H1 (cell line): ENCODE results near the gene BCL2L13. TPM values are rescaled to one million over a fixed set of nuclear protein-coding genes. Genes with fewer than 3 reads are reported as not detected.

ENCODE experiments used
- CTCF ChIA-PET: fragments of 300-600 bp; sonication (Branson Sonifier 250); formaldehyde crosslinking; loops from one replicate; lab custom pipeline; 2021; ENCODE audit not compliant: partially characterized antibody; lab: Charles Lee
- POLR2A ChIA-PET: fragments of 300-600 bp; sonication (Branson Sonifier 250); formaldehyde crosslinking; loops from one replicate; lab custom pipeline; 2021; ENCODE audit warnings: inconsistent platforms; ENCODE audit not compliant: partially characterized antibody; lab: Charles Lee
- DNase-seq, 2 experiments: peaks; one replicate each; pipeline versions ENCODE4 v3.0.0 to v3.0.0-alpha.2; 2010 to 2022; ENCODE audit warnings: low spot score in 2 of 2, low read depth in 1 of 2, mixed read lengths in 1 of 2
- FAIRE-seq: peaks from 2 replicates; lab custom pipeline; 2011; peaks lifted over from hg19 to GRCh38; lab: Jason Lieb, UNC
- H2AFZ ChIP-seq: 2 replicates; pipeline ENCODE4 v1.8.1; 2012; ENCODE audit warnings: low read length, inconsistent platforms
- H2AK5ac ChIP-seq: 2 replicates; pipeline ENCODE4 v1.6.1; 2013; ENCODE audit warnings: low read depth, low read length
- H2BK120ac ChIP-seq: replicated peaks from 2 replicates; pipeline ENCODE3; 2013; ENCODE audit warnings: low read depth, low read length, inconsistent platforms
- H2BK12ac ChIP-seq: 2 replicates; pipeline ENCODE4 v1.6.1; 2013; ENCODE audit warnings: low read depth, low read length
- H2BK15ac ChIP-seq: 2 replicates; pipeline ENCODE4 v1.6.1; 2013; ENCODE audit warnings: low read length
- H2BK20ac ChIP-seq: 2 replicates; pipeline ENCODE4 v1.6.1; 2013; ENCODE audit warnings: low read length
- H2BK5ac ChIP-seq: 2 replicates; pipeline ENCODE4 v1.6.1; 2013; ENCODE audit warnings: low read depth, low read length
- H3K14ac ChIP-seq: 2 replicates; pipeline ENCODE4 v1.6.1; 2013; ENCODE audit warnings: inconsistent platforms; ENCODE audit not compliant: insufficient read length
- H3K18ac ChIP-seq: 2 replicates; pipeline ENCODE4 v1.6.1; 2013; ENCODE audit warnings: low read length; ENCODE audit errors: extremely low read depth
- H3K23ac ChIP-seq: 2 replicates; pipeline ENCODE4 v1.6.1; 2013; ENCODE audit warnings: inconsistent platforms; ENCODE audit not compliant: insufficient read length
- H3K23me2 ChIP-seq: 2 replicates; pipeline ENCODE4 v1.6.1; 2013; ENCODE audit warnings: low read depth, low read length
- H3K27ac ChIP-seq: 2 replicates; pipeline ENCODE4 v1.6.1; 2011; ENCODE audit warnings: low read depth, low read length, inconsistent platforms
- H3K27me3 ChIP-seq, 4 experiments: replicated peaks in 1 of 4; 1 replicate in 1 of 4; 2 replicates in 3 of 4; pipeline versions ENCODE4 v1.6.1 to v1.8.1; 2011 to 2013; ENCODE audit warnings: low read length in 3 of 4, mild to moderate bottlenecking in 3 of 4, inconsistent platforms in 2 of 4, mixed read lengths in 2 of 4, moderate library complexity in 1 of 4; ENCODE audit not compliant: control insufficient read depth in 3 of 4, insufficient read depth in 3 of 4; ENCODE audit errors: extremely low read depth in 1 of 4
- H3K36me3 ChIP-seq, 4 experiments: 2 replicates each; pipeline versions ENCODE4 v1.6.1 to v1.8.1; 2011 to 2013; ENCODE audit warnings: mild to moderate bottlenecking in 4 of 4, low read length in 3 of 4, moderate library complexity in 2 of 4, control low read depth in 1 of 4, inconsistent platforms in 1 of 4; ENCODE audit not compliant: insufficient read depth in 4 of 4, control insufficient read depth in 2 of 4
- H3K4ac ChIP-seq: replicated peaks from 2 replicates; pipeline ENCODE3; 2013; ENCODE audit warnings: low read length, low read depth, mixed read lengths, inconsistent platforms; ENCODE audit not compliant: insufficient read length
- H3K4me1 ChIP-seq, 4 experiments: replicated peaks in 1 of 4; 1 replicate in 1 of 4; 2 replicates in 3 of 4; pipeline versions ENCODE4 v1.6.1 to v1.8.1; 2011 to 2013; ENCODE audit warnings: low read length in 3 of 4, inconsistent platforms in 2 of 4, mixed read lengths in 1 of 4; ENCODE audit not compliant: insufficient read depth in 4 of 4, control insufficient read depth in 3 of 4
- H3K4me2 ChIP-seq, 2 experiments: 2 replicates each; pipeline versions ENCODE4 v1.6.1 to v1.8.1; 2011 to 2013; ENCODE audit warnings: low read depth in 2 of 2, low read length in 2 of 2, control low read depth in 1 of 2, inconsistent platforms in 1 of 2, mild to moderate bottlenecking in 1 of 2; ENCODE audit not compliant: insufficient read depth in 1 of 2
- H3K4me3 ChIP-seq, 4 experiments: fragments of 200-600, 300-600 bp in 1 of 4; sonication (generic), shearing (Covaris generic), sonication (Bioruptor Twin) in 1 of 4; 2 replicates each; pipeline versions ENCODE4 v1.5.1 to v1.8.1; 2011 to 2016; ENCODE audit warnings: low read length in 4 of 4, low read depth in 3 of 4, control low read depth in 2 of 4, inconsistent platforms in 2 of 4, mild to moderate bottlenecking in 2 of 4, mixed read lengths in 1 of 4, moderate library complexity in 1 of 4; ENCODE audit not compliant: insufficient read depth in 2 of 4; ENCODE audit errors: extremely low read depth in 1 of 4
- H3K56ac ChIP-seq: replicated peaks from 2 replicates; pipeline ENCODE3; 2013; ENCODE audit warnings: low read depth, mild to moderate bottlenecking, mixed read lengths, low read length, inconsistent platforms; ENCODE audit not compliant: insufficient read length
- H3K79me1 ChIP-seq: 2 replicates; pipeline ENCODE4 v1.6.1; 2013; ENCODE audit warnings: low read depth, low read length, control low read depth
- H3K79me2 ChIP-seq, 2 experiments: 2 replicates each; pipeline versions ENCODE4 v1.6.1 to v1.8.1; 2012 to 2013; ENCODE audit warnings: low read length in 2 of 2, mild to moderate bottlenecking in 2 of 2, inconsistent platforms in 1 of 2; ENCODE audit not compliant: insufficient read depth in 2 of 2, control insufficient read depth in 1 of 2
- H3K9ac ChIP-seq, 4 experiments: replicated peaks in 1 of 4; 1 replicate in 1 of 4; 2 replicates in 3 of 4; pipeline versions ENCODE4 v1.6.1 to v1.8.1; 2011 to 2013; ENCODE audit warnings: low read depth in 3 of 4, low read length in 3 of 4, control low read depth in 2 of 4, mild to moderate bottlenecking in 2 of 4, moderate library complexity in 2 of 4, inconsistent platforms in 1 of 4; ENCODE audit errors: extremely low read depth in 1 of 4
- H3K9me3 ChIP-seq, 2 experiments: 2 replicates each; pipeline versions ENCODE4 v1.6.1 to v1.8.1; 2012 to 2013; ENCODE audit warnings: mild to moderate bottlenecking in 2 of 2, moderate library complexity in 2 of 2, control low read depth in 1 of 2, inconsistent platforms in 1 of 2, low read depth in 1 of 2, low read length in 1 of 2, mixed read lengths in 1 of 2; ENCODE audit not compliant: insufficient read depth in 2 of 2
- H4K20me1 ChIP-seq, 2 experiments: replicated peaks in 1 of 2; 2 replicates each; pipeline versions ENCODE3 to v1.8.1; 2011 to 2013; ENCODE audit warnings: inconsistent platforms in 2 of 2, low read length in 2 of 2, mild to moderate bottlenecking in 1 of 2; ENCODE audit not compliant: insufficient read depth in 2 of 2, control insufficient read depth in 1 of 2
- H4K5ac ChIP-seq: 2 replicates; pipeline ENCODE4 v1.6.1; 2013; ENCODE audit warnings: low read length, low read depth, mixed read lengths, inconsistent platforms; ENCODE audit not compliant: insufficient read length
- H4K8ac ChIP-seq: 2 replicates; pipeline ENCODE4 v1.8.0; 2013; ENCODE audit warnings: mild to moderate bottlenecking, moderate library complexity, low read length, inconsistent platforms; ENCODE audit not compliant: insufficient read depth; ENCODE audit errors: extremely low read depth
- H4K91ac ChIP-seq: replicated peaks from 2 replicates; pipeline ENCODE3; 2013; ENCODE audit warnings: low read length, mixed read lengths, inconsistent platforms; ENCODE audit not compliant: insufficient read length
- BACH1 ChIP-seq: IDR thresholded peaks from 2 replicates; pipeline ENCODE4 v1.6.1; 2012; ENCODE audit warnings: low read length, improper control_type of control experiment
- BRCA1 ChIP-seq: IDR thresholded peaks from 2 replicates; pipeline ENCODE4 v1.6.1; 2012; ENCODE audit warnings: low read depth, low read length, improper control_type of control experiment
- EGR1 ChIP-seq: IDR thresholded peaks from 2 replicates; pipeline ENCODE4 v1.6.1; 2011; ENCODE audit warnings: low read depth, low read length, borderline replicate concordance
- EZH2 ChIP-seq: fragments of 200-600 bp; sonication (generic); IDR thresholded peaks from 2 replicates; pipeline ENCODE4 v1.7.1; 2012; ENCODE audit warnings: low read depth, mild to moderate bottlenecking, moderate library complexity, low read length, inconsistent platforms; ENCODE audit not compliant: severe bottlenecking
- GABPA ChIP-seq: IDR thresholded peaks from 2 replicates; pipeline ENCODE4 v1.6.1; 2011; ENCODE audit warnings: mild to moderate bottlenecking, low read length, moderate library complexity, borderline replicate concordance; ENCODE audit not compliant: insufficient read depth
- HDAC6 ChIP-seq: IDR thresholded peaks from one replicate; pipeline ENCODE4 v1.7.1; 2012; ENCODE audit warnings: low read depth, mild to moderate bottlenecking, inconsistent platforms, low read length, moderate library complexity
- KDM4A ChIP-seq: IDR thresholded peaks from one replicate; pipeline ENCODE4 v1.7.1; 2012; ENCODE audit warnings: low read depth, mild to moderate bottlenecking, moderate library complexity, low read length, inconsistent platforms; ENCODE audit not compliant: severe bottlenecking
- SP2 ChIP-seq: IDR thresholded peaks from 2 replicates; pipeline ENCODE4 v1.6.1; 2012; ENCODE audit warnings: mild to moderate bottlenecking, low read length, inconsistent platforms
- SRF ChIP-seq: IDR thresholded peaks from 2 replicates; pipeline ENCODE4 v1.6.1; 2011; ENCODE audit warnings: mild to moderate bottlenecking, low read depth, low read length, moderate library complexity
- WGBS, 2 experiments: shearing (Covaris generic) in 1 of 2; methylation state at CpG; one replicate each; pipeline versions ENCODE4 v1.1.6 to v1.1.7; 2013 to 2015; ENCODE audit warnings: low lambda C conversion rate in 2 of 2, mixed read lengths in 2 of 2, inconsistent platforms in 1 of 2, low coverage in 1 of 2, missing lambda C conversion rate in 1 of 2; ENCODE audit not compliant: insufficient replicate concordance in 2 of 2, insufficient coverage in 1 of 2, insufficient read length in 1 of 2; ENCODE audit errors: extremely low coverage in 1 of 2, missing lambda C conversion rate in 1 of 2; 5-methylcytosine and 5-hydroxymethylcytosine counted together
- polyA plus RNA-seq, 7 experiments: library from polyadenylated mRNA; depleted of rRNA in 3 of 7; stranded (reverse) in 5 of 7; unstranded in 2 of 7; fragments of >200 nt in 5 of 7; fragments of 200-250 nt in 2 of 7; gene quantifications; 1 replicate in 5 of 7; 2 replicates in 1 of 7; 4 replicates in 1 of 7; pipeline versions ENCODE4 v1.2.1 to v1.2.3, GENCODE V29; 2011 to 2013; ENCODE audit warnings: missing spikeins in 2 of 7, mixed read lengths in 2 of 7
- total RNA-seq: library from RNA; stranded (reverse); fragmentation: NEBNext Ultra II Directional; extraction: Animal tissue kit (Norgen Biotek cat#: 25700); gene quantifications from 2 replicates; pipeline ENCODE4 v1.2.1, GENCODE V29; 2021

BCL2L13 gene
- total and polyA plus RNA-seq, 2 of the 8 experiments (the other 6 are each of a cell fraction or from before 2014, with no cell fraction given) = 20.7 to 35.0 TPM

- Histone ChIP-seq H2BK120ac (no peak overlapping the region), H4K91ac (no peak overlapping the region), H2AK5ac (no peak overlapping the region), H3K9me3 (no peaks in the 10 kb centered on the region), H2BK5ac (no peak overlapping the region), H3K27me3 (no peaks in the 10 kb centered on the region), H3K56ac (no peak overlapping the region), H3K4ac (no peak overlapping the region), H4K8ac (no peak overlapping the region), H2BK20ac (no peak overlapping the region), H3K23ac (no peak overlapping the region), H3K18ac (no peak overlapping the region), H4K20me1 (peaks cover 0 to 5% of the 10 kb centered on the region in 2 experiments), H2BK15ac (no peak overlapping the region), H3K23me2 (no peaks in the 10 kb centered on the region), H3K27ac (no peak overlapping the region), H4K5ac (no peak overlapping the region), H2BK12ac (no peak overlapping the region), H3K36me3 (peaks cover 25 to 71% (median 55%) of the 10 kb centered on the region in 4 experiments), H3K4me3 (no peak overlapping the region), H2AFZ (no peak overlapping the region), H3K79me2 (no peaks in the 10 kb centered on the region), H3K79me1 (no peaks in the 10 kb centered on the region), H3K14ac (no peak overlapping the region), H3K9ac (no peak overlapping the region), H3K4me2 (no peak overlapping the region), H3K4me1 (no peaks in the 10 kb centered on the region)
- CTCF ChIA-PET = no interaction called here
- DNase-seq = no peak
- WGBS, 2 experiments = 100% methylated on average over 2 of the region's 2 CpGs; no CpG with 5 or more reads in 1 of the 2 experiments
- no peak for FAIRE-seq
- POLR2A ChIA-PET = interaction anchor here (0.7 to 2.9 kb wide), 2 partner anchors 10 to 24 kb away, joined by 3 to 12 read pairs; no protein-coding TSS in a partner anchor
- TF ChIP-seq SP2 (no peak), GABPA (no peak), KDM4A (no peak), SRF (no peak), HDAC6 (no peak), EZH2 (no peak), BACH1 (no peak), EGR1 (no peak), BRCA1 (no peak)
Observed at GRCh38 chr22:17597217-17597616, 41.3 kb upstream of the BCL2L13 start.
